GM18502 (cell line): Measurements from ENCODE around the gene PPP3R2.
A peak's percentile ranks its signal among the peaks of the same experiment; 100 is the strongest.
"Not testable (repeated sequence)": the region's sequence is repeated elsewhere in the genome, so short reads cannot be mapped to it uniquely, and the experiment has no call there.

Source experiments
- ATAC-seq: cut with Tn5 transposase; IDR thresholded peaks from one replicate; pipeline ENCODE4 v1.9.1; 2021; ENCODE audit warnings: mild to moderate bottlenecking; ENCODE audit not compliant: unreplicated experiment, poor library complexity

PPP3R2 gene

GRCh38 chr9:101590901-101591300, 3.9 kb downstream of the PPP3R2 start:
- no peak for ATAC-seq

- ATAC-seq, result not testable (repeated sequence)
Measured at GRCh38 chr9:101590074-101590473, 4.7 kb downstream of the PPP3R2 start.

GRCh38 chr9:101587332-101588043, 7.3 kb downstream of the PPP3R2 start:
- ATAC-seq, result no peak

GRCh38 chr9:101586651-101587050, 8.1 kb downstream of the PPP3R2 start:
- ATAC-seq, result peak; percentile 98

- no peak for ATAC-seq
Measured at GRCh38 chr9:101585740-101586139, 9.0 kb downstream of the PPP3R2 start.

- no peak for ATAC-seq
Measured at GRCh38 chr9:101582553-101582952, 12.2 kb downstream of the PPP3R2 start.

GRCh38 chr9:101579711-101580545, 14.8 kb downstream of the PPP3R2 start:
- no peak for ATAC-seq

- ATAC-seq, result peak; percentile 85
Measured at GRCh38 chr9:101578378-101578777, 16.4 kb downstream of the PPP3R2 start.

GRCh38 chr9:101574731-101575333, 19.9 kb downstream of the PPP3R2 start:
- ATAC-seq, result no peak

GRCh38 chr9:101572316-101572715, 22.5 kb downstream of the PPP3R2 start:
- no peak for ATAC-seq

GRCh38 chr9:101571114-101571513, 23.7 kb downstream of the PPP3R2 start:
- ATAC-seq, result no peak

GRCh38 chr9:101569741-101570501, 24.8 kb downstream of the PPP3R2 start:
- no peak for ATAC-seq

GRCh38 chr9:101567725-101568350, 26.9 kb downstream of the PPP3R2 start:
- ATAC-seq, result no peak

GRCh38 chr9:101566904-101567724, 27.7 kb downstream of the PPP3R2 start:
- peak; percentile 79 for ATAC-seq

- ATAC-seq, result no peak
Measured at GRCh38 chr9:101564252-101564651, 30.5 kb downstream of the PPP3R2 start.

GRCh38 chr9:101562966-101563365, 31.8 kb downstream of the PPP3R2 start:
- no peak for ATAC-seq

- no peak for ATAC-seq
Measured at GRCh38 chr9:101561740-101562139, 33.0 kb downstream of the PPP3R2 start.

GRCh38 chr9:101549472-101550098, 45.2 kb downstream of the PPP3R2 start:
- ATAC-seq, result not testable (repeated sequence)
